WTC11 (cell line): ENCODE measurements around the gene COG2. TPM values are rescaled to one million over a fixed set of nuclear protein-coding genes. Genes with fewer than 3 reads are reported as not detected.

Experiments used
- ATAC-seq: fragments of 200-7000 bp; cut with Tn5 transposase; 2 replicates; pipeline ENCODE4 v1.10.0; 2021; ENCODE audit warnings: mild to moderate bottlenecking, moderate library complexity
- CTCF ChIA-PET: fragments of 300-600 bp; sonication (Branson Sonifier 250); formaldehyde crosslinking; loops from one replicate; lab custom pipeline; 2021; ENCODE audit warnings: antibody characterized with exemption; lab: Charles Lee
- POLR2A ChIA-PET: fragments of 350-600 bp; sonication (Branson Sonifier 250); formaldehyde crosslinking; loops from one replicate; lab custom pipeline; 2021; ENCODE audit warnings: antibody characterized with exemption; lab: Charles Lee
- DNase-seq: peaks from one replicate; pipeline ENCODE4 v3.0.0; 2021; ENCODE audit warnings: low spot score
- H3K27ac Mint-ChIP-seq: 2 replicates; pipeline ENCODE4 v1.8.0; 2021; ENCODE audit warnings: mixed read lengths
- H3K27me3 Mint-ChIP-seq: 2 replicates; pipeline ENCODE4 v1.8.0; 2021; ENCODE audit warnings: low read depth, mild to moderate bottlenecking, moderate library complexity, mixed read lengths
- H3K36me3 Mint-ChIP-seq: 2 replicates; pipeline ENCODE4 v1.8.0; 2021; ENCODE audit warnings: mixed read lengths
- H3K4me1 Mint-ChIP-seq: 2 replicates; pipeline ENCODE4 v1.8.0; 2022; ENCODE audit warnings: mixed read lengths
- H3K4me3 Mint-ChIP-seq: 2 replicates; pipeline ENCODE4 v1.8.0; 2021; ENCODE audit warnings: mild to moderate bottlenecking, moderate library complexity, mixed read lengths
- H3K9me3 Mint-ChIP-seq: 2 replicates; pipeline ENCODE4 v1.8.0; 2021; ENCODE audit warnings: mixed read lengths
- CREB1 ChIP-seq: sonication (generic); formaldehyde crosslinking; IDR thresholded peaks from 2 replicates; pipeline ENCODE4 v1.8.0; 2023; ENCODE audit warnings: mild to moderate bottlenecking, missing genetic modification reagents
- CREM ChIP-seq: sonication (generic); formaldehyde crosslinking; IDR thresholded peaks from 2 replicates; pipeline ENCODE4 v1.8.1; 2022; ENCODE audit warnings: mild to moderate bottlenecking, missing genetic modification reagents, moderate library complexity
- ELF4 ChIP-seq: sonication (generic); formaldehyde crosslinking; IDR thresholded peaks from 2 replicates; pipeline ENCODE4 v1.8.1; 2022; ENCODE audit warnings: low read depth, mild to moderate bottlenecking, moderate library complexity, missing genetic modification reagents
- EMX1 ChIP-seq: fragments of 250-450 bp; sonication (Bioruptor Pico); IDR thresholded peaks from 2 replicates; pipeline ENCODE4 v1.8.0; 2021; ENCODE audit warnings: mild to moderate bottlenecking
- ETV6 ChIP-seq: sonication (generic); formaldehyde crosslinking; IDR thresholded peaks from 2 replicates; pipeline ENCODE4 v1.8.1; 2022; ENCODE audit warnings: mild to moderate bottlenecking, missing genetic modification reagents
- NR2C2 ChIP-seq: sonication (generic); formaldehyde crosslinking; IDR thresholded peaks from 2 replicates; pipeline ENCODE4 v1.8.0; 2022; ENCODE audit warnings: mild to moderate bottlenecking, missing genetic modification reagents
- RORB ChIP-seq: fragments of 250-450 bp; sonication (Bioruptor Pico); IDR thresholded peaks from 2 replicates; pipeline ENCODE4 v1.9.0; 2021; ENCODE audit warnings: mild to moderate bottlenecking
- SOX15 ChIP-seq: fragments of 250-450 bp; sonication (Bioruptor Pico); IDR thresholded peaks from 2 replicates; pipeline ENCODE4 v1.9.0; 2021; ENCODE audit warnings: mild to moderate bottlenecking
- SP1 ChIP-seq: sonication (generic); formaldehyde crosslinking; conservative IDR thresholded peaks from 2 replicates; pipeline ENCODE4 v1.8.1; 2022; ENCODE audit warnings: missing genetic modification reagents
- TEAD1 ChIP-seq: sonication (generic); formaldehyde crosslinking; IDR thresholded peaks from 2 replicates; pipeline ENCODE4 v1.8.0; 2022; ENCODE audit warnings: mild to moderate bottlenecking, missing genetic modification reagents
- ZNF138 ChIP-seq: sonication (generic); formaldehyde crosslinking; conservative IDR thresholded peaks from 2 replicates; pipeline ENCODE4 v1.8.1; 2022; ENCODE audit warnings: mild to moderate bottlenecking, moderate library complexity, missing genetic modification reagents
- total RNA-seq: library from RNA; stranded (reverse); gene quantifications from 3 replicates; pipeline ENCODE4 v1.2.3, GENCODE V29; 2021
- TF ChIP-seq, protein P1 (sequence below): sonication (generic); formaldehyde crosslinking; IDR thresholded peaks from 2 replicates; pipeline ENCODE4 v1.8.1; 2023; ENCODE audit warnings: mild to moderate bottlenecking, missing genetic modification reagents, borderline replicate concordance
- TF ChIP-seq, protein P2 (sequence below): sonication (generic); formaldehyde crosslinking; IDR thresholded peaks from 2 replicates; pipeline ENCODE4 v1.8.1; 2022; ENCODE audit warnings: mild to moderate bottlenecking, moderate library complexity, missing genetic modification reagents
- TF ChIP-seq, protein P3 (sequence below): fragments of 250-450 bp; sonication (Bioruptor Pico); IDR thresholded peaks from 2 replicates; pipeline ENCODE4 v1.9.0; 2021; ENCODE audit warnings: mild to moderate bottlenecking
- TF ChIP-seq, protein P4 (sequence below): sonication (generic); formaldehyde crosslinking; IDR thresholded peaks from 2 replicates; pipeline ENCODE4 v1.8.0; 2023; ENCODE audit warnings: missing genetic modification reagents, mild to moderate bottlenecking, borderline replicate concordance
- TF ChIP-seq, protein P5 (sequence below): sonication (generic); formaldehyde crosslinking; IDR thresholded peaks from 2 replicates; pipeline ENCODE4 v1.8.0; 2022; ENCODE audit warnings: mild to moderate bottlenecking, missing genetic modification reagents

COG2 gene
- total RNA-seq, 1 experiment from 2014 or later: 30.9 TPM

DNA sequence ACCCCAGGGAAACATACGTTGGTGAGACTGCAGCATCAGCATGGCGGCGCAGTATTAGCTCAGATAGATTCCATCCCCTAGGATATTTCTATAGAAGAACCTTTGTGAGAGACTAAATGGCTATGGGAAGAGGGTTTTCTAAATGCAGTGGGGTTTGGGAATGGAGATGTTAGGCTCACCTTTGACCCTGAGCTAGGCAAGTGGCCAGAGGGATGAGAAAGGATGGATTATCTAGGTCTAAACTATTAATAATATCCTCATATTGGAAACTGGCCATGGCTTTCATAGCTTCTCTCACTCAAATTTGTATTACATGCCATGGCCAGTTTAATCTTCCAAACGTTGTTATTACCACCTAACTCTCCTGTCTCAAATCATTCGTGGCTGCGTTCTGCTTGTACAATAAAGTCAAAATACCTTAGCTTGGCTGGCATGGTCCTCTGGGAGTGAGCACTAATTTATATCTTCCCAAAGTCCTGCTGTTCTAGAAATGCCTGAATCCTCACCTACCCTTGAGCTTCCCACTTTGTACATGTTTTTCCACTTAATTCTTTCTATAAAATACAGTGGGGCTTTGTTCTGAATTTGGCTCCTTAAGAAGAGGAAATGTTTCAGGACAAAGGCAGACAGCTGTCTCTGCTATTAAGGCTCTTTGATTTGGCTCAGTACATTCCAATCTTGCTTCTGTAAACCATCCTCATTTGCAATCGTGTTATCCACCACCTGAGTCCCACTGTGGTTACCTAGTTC, 31.0 kb upstream of the COG2 start (continued):
- TF ChIP-seq, protein P1, sequence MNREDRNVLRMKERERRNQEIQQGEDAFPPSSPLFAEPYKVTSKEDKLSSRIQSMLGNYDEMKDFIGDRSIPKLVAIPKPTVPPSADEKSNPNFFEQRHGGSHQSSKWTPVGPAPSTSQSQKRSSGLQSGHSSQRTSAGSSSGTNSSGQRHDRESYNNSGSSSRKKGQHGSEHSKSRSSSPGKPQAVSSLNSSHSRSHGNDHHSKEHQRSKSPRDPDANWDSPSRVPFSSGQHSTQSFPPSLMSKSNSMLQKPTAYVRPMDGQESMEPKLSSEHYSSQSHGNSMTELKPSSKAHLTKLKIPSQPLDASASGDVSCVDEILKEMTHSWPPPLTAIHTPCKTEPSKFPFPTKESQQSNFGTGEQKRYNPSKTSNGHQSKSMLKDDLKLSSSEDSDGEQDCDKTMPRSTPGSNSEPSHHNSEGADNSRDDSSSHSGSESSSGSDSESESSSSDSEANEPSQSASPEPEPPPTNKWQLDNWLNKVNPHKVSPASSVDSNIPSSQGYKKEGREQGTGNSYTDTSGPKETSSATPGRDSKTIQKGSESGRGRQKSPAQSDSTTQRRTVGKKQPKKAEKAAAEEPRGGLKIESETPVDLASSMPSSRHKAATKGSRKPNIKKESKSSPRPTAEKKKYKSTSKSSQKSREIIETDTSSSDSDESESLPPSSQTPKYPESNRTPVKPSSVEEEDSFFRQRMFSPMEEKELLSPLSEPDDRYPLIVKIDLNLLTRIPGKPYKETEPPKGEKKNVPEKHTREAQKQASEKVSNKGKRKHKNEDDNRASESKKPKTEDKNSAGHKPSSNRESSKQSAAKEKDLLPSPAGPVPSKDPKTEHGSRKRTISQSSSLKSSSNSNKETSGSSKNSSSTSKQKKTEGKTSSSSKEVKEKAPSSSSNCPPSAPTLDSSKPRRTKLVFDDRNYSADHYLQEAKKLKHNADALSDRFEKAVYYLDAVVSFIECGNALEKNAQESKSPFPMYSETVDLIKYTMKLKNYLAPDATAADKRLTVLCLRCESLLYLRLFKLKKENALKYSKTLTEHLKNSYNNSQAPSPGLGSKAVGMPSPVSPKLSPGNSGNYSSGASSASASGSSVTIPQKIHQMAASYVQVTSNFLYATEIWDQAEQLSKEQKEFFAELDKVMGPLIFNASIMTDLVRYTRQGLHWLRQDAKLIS (CRISPR knock-in tag): no peak
- TF ChIP-seq CREM (no peak), CREB1 (CRISPR knock-in tag) (no peak), TEAD1 (no peak), ELF4 (CRISPR knock-in tag) (no peak), EMX1 (CRISPR knock-in tag) (no peak), SP1 (CRISPR knock-in tag) (no peak)

DNA sequence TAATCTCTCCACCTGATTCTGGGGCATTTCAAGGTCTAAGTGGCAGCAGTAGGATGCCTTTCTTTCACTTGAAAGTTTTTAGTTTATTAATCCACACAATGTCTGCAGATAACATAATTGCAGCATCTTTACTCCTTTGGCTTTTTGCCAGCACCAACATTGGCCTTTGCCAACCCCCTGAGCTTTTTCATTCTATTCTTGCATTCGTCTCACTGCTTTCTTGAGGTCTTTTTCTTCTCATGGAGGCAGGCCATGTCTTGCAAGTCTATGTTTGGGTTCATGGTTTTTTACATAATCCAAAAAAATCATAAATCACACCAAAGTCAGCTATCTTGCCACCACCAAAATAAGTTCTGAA, 30.4 kb upstream of the COG2 start:
- ChIA-PET POLR2A (no interaction called here), CTCF (interaction anchor here (0.7 to 1.1 kb wide), 3 partner anchors 13 to 30 kb away, joined by 3 to 4 read pairs (median 3); partner anchors contain the start of gene COG2)
- Mint-ChIP-seq H3K27me3 (no peaks in the 10 kb centered on the region), H3K9me3 (0 out of 2 replicates have a peak, but pooled peaks cover 3% of the 10 kb centered on the region), H3K36me3 (no peaks in the 10 kb centered on the region), H3K4me3 (no peak overlapping the region), H3K4me1 (peaks cover 4% of the 10 kb centered on the region), H3K27ac (no peak overlapping the region)
- no peak for DNase-seq
- ATAC-seq: no peak
- TF ChIP-seq SOX15 (CRISPR knock-in tag) (no peak), NR2C2 (CRISPR knock-in tag) (no peak), ZNF138 (no peak), RORB (CRISPR knock-in tag) (no peak)
- TF ChIP-seq, protein P2, sequence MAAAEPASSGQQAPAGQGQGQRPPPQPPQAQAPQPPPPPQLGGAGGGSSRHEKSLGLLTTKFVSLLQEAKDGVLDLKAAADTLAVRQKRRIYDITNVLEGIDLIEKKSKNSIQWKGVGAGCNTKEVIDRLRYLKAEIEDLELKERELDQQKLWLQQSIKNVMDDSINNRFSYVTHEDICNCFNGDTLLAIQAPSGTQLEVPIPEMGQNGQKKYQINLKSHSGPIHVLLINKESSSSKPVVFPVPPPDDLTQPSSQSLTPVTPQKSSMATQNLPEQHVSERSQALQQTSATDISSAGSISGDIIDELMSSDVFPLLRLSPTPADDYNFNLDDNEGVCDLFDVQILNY (CRISPR knock-in tag): no peak

DNA sequence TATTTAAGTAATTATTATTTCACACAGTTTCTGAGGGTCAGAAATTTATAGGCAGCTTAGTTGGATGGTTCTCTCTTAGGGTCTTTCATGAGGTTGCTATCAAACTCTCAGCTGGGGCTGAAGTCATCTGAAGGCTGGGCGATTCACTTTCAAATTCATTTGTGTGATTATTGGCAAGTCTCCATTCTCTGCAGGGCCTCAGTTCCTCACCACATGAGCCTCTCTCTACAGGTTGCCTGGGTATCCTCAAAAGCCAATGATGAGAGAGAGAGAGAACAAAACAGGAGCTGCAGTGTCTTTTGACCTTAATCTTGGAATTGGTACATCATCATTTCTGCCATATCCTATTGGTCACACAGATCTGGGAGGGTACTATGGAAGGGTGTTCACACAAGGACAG, 29.6 kb upstream of the COG2 start:
- peaks cover 4% of the 10 kb centered on the region for H3K4me1 Mint-ChIP-seq
- TF ChIP-seq, protein P3, sequence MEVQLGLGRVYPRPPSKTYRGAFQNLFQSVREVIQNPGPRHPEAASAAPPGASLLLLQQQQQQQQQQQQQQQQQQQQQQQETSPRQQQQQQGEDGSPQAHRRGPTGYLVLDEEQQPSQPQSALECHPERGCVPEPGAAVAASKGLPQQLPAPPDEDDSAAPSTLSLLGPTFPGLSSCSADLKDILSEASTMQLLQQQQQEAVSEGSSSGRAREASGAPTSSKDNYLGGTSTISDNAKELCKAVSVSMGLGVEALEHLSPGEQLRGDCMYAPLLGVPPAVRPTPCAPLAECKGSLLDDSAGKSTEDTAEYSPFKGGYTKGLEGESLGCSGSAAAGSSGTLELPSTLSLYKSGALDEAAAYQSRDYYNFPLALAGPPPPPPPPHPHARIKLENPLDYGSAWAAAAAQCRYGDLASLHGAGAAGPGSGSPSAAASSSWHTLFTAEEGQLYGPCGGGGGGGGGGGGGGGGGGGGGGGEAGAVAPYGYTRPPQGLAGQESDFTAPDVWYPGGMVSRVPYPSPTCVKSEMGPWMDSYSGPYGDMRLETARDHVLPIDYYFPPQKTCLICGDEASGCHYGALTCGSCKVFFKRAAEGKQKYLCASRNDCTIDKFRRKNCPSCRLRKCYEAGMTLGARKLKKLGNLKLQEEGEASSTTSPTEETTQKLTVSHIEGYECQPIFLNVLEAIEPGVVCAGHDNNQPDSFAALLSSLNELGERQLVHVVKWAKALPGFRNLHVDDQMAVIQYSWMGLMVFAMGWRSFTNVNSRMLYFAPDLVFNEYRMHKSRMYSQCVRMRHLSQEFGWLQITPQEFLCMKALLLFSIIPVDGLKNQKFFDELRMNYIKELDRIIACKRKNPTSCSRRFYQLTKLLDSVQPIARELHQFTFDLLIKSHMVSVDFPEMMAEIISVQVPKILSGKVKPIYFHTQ (CRISPR knock-in tag): no peak
- TF ChIP-seq, protein P4, sequence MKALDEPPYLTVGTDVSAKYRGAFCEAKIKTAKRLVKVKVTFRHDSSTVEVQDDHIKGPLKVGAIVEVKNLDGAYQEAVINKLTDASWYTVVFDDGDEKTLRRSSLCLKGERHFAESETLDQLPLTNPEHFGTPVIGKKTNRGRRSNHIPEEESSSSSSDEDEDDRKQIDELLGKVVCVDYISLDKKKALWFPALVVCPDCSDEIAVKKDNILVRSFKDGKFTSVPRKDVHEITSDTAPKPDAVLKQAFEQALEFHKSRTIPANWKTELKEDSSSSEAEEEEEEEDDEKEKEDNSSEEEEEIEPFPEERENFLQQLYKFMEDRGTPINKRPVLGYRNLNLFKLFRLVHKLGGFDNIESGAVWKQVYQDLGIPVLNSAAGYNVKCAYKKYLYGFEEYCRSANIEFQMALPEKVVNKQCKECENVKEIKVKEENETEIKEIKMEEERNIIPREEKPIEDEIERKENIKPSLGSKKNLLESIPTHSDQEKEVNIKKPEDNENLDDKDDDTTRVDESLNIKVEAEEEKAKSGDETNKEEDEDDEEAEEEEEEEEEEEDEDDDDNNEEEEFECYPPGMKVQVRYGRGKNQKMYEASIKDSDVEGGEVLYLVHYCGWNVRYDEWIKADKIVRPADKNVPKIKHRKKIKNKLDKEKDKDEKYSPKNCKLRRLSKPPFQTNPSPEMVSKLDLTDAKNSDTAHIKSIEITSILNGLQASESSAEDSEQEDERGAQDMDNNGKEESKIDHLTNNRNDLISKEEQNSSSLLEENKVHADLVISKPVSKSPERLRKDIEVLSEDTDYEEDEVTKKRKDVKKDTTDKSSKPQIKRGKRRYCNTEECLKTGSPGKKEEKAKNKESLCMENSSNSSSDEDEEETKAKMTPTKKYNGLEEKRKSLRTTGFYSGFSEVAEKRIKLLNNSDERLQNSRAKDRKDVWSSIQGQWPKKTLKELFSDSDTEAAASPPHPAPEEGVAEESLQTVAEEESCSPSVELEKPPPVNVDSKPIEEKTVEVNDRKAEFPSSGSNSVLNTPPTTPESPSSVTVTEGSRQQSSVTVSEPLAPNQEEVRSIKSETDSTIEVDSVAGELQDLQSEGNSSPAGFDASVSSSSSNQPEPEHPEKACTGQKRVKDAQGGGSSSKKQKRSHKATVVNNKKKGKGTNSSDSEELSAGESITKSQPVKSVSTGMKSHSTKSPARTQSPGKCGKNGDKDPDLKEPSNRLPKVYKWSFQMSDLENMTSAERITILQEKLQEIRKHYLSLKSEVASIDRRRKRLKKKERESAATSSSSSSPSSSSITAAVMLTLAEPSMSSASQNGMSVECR (CRISPR knock-in tag): no peak
- no peak for TF ChIP-seq ETV6 (CRISPR knock-in tag)
- TF ChIP-seq, protein P5, sequence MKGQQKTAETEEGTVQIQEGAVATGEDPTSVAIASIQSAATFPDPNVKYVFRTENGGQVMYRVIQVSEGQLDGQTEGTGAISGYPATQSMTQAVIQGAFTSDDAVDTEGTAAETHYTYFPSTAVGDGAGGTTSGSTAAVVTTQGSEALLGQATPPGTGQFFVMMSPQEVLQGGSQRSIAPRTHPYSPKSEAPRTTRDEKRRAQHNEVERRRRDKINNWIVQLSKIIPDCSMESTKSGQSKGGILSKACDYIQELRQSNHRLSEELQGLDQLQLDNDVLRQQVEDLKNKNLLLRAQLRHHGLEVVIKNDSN: no peak
- H3K9me3 Mint-ChIP-seq: 0 out of 2 replicates have a peak, but pooled peaks cover 3% of the 10 kb centered on the region
- POLR2A ChIA-PET: no interaction called here
- no peak for DNase-seq
- no peaks in the 10 kb centered on the region for H3K36me3 Mint-ChIP-seq
- H3K27ac Mint-ChIP-seq: no peak overlapping the region
- no peak overlapping the region for H3K4me3 Mint-ChIP-seq
- H3K27me3 Mint-ChIP-seq: no peaks in the 10 kb centered on the region
- CTCF ChIA-PET: interaction anchor here (0.7 to 1.1 kb wide), 2 partner anchors 29 to 31 kb away, joined by 3 to 4 read pairs; partner anchors contain the start of gene COG2
- ATAC-seq: no peak
